Uterus (tissue), 2 donors: ENCODE measurements around the gene LCNL1.

Experiments
- CTCF ChIP-seq, 4 experiments: fragments of 200-600 bp in 2 of 4; fragments of 450-650 bp in 2 of 4; sonication (generic) in 2 of 4; IDR thresholded peaks; one replicate each; pipeline ENCODE4 v1.5.1; 2016 to 2019; ENCODE audit warnings: antibody characterized with exemption in 4 of 4, mild to moderate bottlenecking in 2 of 4, moderate library complexity in 1 of 4
- POLR2A ChIP-seq, 2 donors: fragments of 450-650 bp; IDR thresholded peaks; one replicate each; pipeline ENCODE4 v1.6.1; 2016; ENCODE audit warnings: antibody characterized with exemption in 2 of 2, mild to moderate bottlenecking in 1 of 2, moderate library complexity in 1 of 2

DNA sequence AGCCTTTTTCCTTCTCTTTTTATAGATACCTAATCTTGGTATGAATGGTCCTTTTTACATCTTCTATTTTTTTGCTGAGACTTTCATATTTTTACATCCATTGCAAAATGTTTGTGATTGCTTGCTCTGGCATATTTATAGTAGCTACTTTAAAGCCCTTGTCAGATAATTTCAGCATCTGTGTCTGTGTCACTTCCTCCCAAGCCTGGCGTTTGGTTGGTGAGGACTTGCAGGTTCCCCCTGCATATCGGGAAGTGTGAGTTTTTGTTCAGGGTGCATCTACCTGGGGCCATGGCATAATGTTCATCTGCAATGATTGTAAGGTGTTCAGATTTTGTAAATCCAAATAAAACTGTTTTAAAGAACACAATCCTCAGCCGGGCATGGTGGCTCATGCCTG is 47.1 kb upstream of the LCNL1 start:
- TF ChIP-seq CTCF (IDR thresholded peaks at IDR 0.05) (no peak), POLR2A (IDR thresholded peaks at IDR 0.05) (no peak)
